HuH-7.5 (cell line): ENCODE results near the gene VKORC1.

Experiments used
- DNase-seq: peaks from one replicate; pipeline ENCODE4 v3.0.0; 2011; ENCODE audit warnings: low spot score

VKORC1 gene

GRCh38 chr16:31082368-31083045 lies 12.1 kb downstream of the VKORC1 start:
- no peak for DNase-seq

GRCh38 chr16:31081428-31082351 lies 12.9 kb downstream of the VKORC1 start:
- no peak for DNase-seq

- no peak for DNase-seq
These were observed 13.7 kb downstream of the VKORC1 start for GRCh38 chr16:31080756-31081419.

GRCh38 chr16:31080035-31080629 lies 14.5 kb downstream of the VKORC1 start:
- no peak for DNase-seq

GRCh38 chr16:31079342-31079944 lies 15.2 kb downstream of the VKORC1 start:
- DNase-seq: no peak

GRCh38 chr16:31078597-31079341 lies 15.8 kb downstream of the VKORC1 start:
- DNase-seq: no peak

GRCh38 chr16:31077592-31078396 lies 16.8 kb downstream of the VKORC1 start:
- no peak for DNase-seq

- DNase-seq: no peak
These were observed 17.6 kb downstream of the VKORC1 start for GRCh38 chr16:31077024-31077423.

GRCh38 chr16:31076319-31076718 lies 18.3 kb downstream of the VKORC1 start:
- DNase-seq: no peak

- DNase-seq: no peak
These were observed 19.8 kb downstream of the VKORC1 start for GRCh38 chr16:31074814-31075183.

GRCh38 chr16:31073970-31074813 lies 20.4 kb downstream of the VKORC1 start, which contains the start of the genes ZNF646 and ZNF668:
Gene ZNF646 (plus strand): TSS chr16:31074422. CDS start chr16:31076325, 1,903 bp downstream.
Gene ZNF668 (minus strand): TSS chr16:31074240. CDS start chr16:31064459, 9,781 bp downstream.
- DNase-seq: peak; percentile 98

GRCh38 chr16:31073142-31073969 lies 21.2 kb downstream of the VKORC1 start:
- peak; percentile 94 for DNase-seq

- peak; percentile 56 for DNase-seq
These were observed 22.0 kb downstream of the VKORC1 start for GRCh38 chr16:31072540-31073141.

GRCh38 chr16:31071861-31072260 lies 22.7 kb downstream of the VKORC1 start:
- DNase-seq: no peak

- DNase-seq: no peak
These were observed 27.3 kb downstream of the VKORC1 start for GRCh38 chr16:31067342-31067741.

- no peak for DNase-seq
These were observed 29.6 kb downstream of the VKORC1 start for GRCh38 chr16:31064882-31065461.

GRCh38 chr16:31063843-31064611 lies 30.6 kb downstream of the VKORC1 start:
- DNase-seq: no peak
